Kidney epithelial cell (primary cell): ENCODE results near the gene THSD7A. TPM values are rescaled to one million over a fixed set of nuclear protein-coding genes. Genes with fewer than 3 reads are reported as not detected.

Experiments used
- DNase-seq: peaks from one replicate; pipeline ENCODE4 v3.0.0-alpha.2; 2010; ENCODE audit warnings: low read depth
- H3K27me3 ChIP-seq: 2 replicates; pipeline ENCODE4 v1.6.0; 2011; ENCODE audit warnings: low read length; ENCODE audit not compliant: control insufficient read depth, insufficient read depth
- H3K36me3 ChIP-seq: 2 replicates; pipeline ENCODE4 v1.5.1; 2011; ENCODE audit warnings: low read length; ENCODE audit not compliant: control insufficient read depth, insufficient read depth
- H3K4me3 ChIP-seq: 2 replicates; pipeline ENCODE4 v1.5.1; 2011; ENCODE audit warnings: low read depth, mild to moderate bottlenecking, control low read depth, low read length
- CTCF ChIP-seq: IDR thresholded peaks from 2 replicates; pipeline ENCODE4 v1.5.1; 2011; ENCODE audit warnings: mild to moderate bottlenecking, moderate library complexity, low read length, control low read depth, inconsistent platforms; ENCODE audit not compliant: insufficient read depth, poor library complexity, severe bottlenecking
- total RNA-seq: library from RNA; depleted of rRNA; stranded (reverse); fragments of >200 nt; gene quantifications from 2 replicates; pipeline ENCODE4 v1.2.3, GENCODE V29; 2015

Gene THSD7A
- total RNA-seq, 1 donor from 2014 or later: 27.3 TPM

GRCh38 chr7:11655163-11655562, 176.8 kb downstream of the THSD7A start:
- TF ChIP-seq CTCF: no peak
- DNase-seq: no peak
- no peaks in the 10 kb centered on the region for H3K27me3 ChIP-seq
- H3K36me3 ChIP-seq: no peaks in the 10 kb centered on the region
- no peak overlapping the region for H3K4me3 ChIP-seq

- Histone ChIP-seq H3K4me3 (no peak overlapping the region), H3K36me3 (no peaks in the 10 kb centered on the region)
- TF ChIP-seq CTCF: no peak
Measured at GRCh38 chr7:11650500-11650899, 181.5 kb downstream of the THSD7A start.

GRCh38 chr7:11650030-11650429, 182.0 kb downstream of the THSD7A start:
- no peak for TF ChIP-seq CTCF
- Histone ChIP-seq H3K27me3 (no peaks in the 10 kb centered on the region), H3K36me3 (no peaks in the 10 kb centered on the region), H3K4me3 (no peak overlapping the region)
- no peak for DNase-seq

More at GRCh38 chr7:11650500-11650899, 181.5 kb downstream of the THSD7A start:
- no peaks in the 10 kb centered on the region for H3K27me3 ChIP-seq
- DNase-seq: no peak

- Histone ChIP-seq H3K27me3 (no peaks in the 10 kb centered on the region), H3K36me3 (no peaks in the 10 kb centered on the region), H3K4me3 (no peak overlapping the region)
- no peak for TF ChIP-seq CTCF
- no peak for DNase-seq
Measured at GRCh38 chr7:11648980-11649379, 183.0 kb downstream of the THSD7A start.

GRCh38 chr7:11648101-11648500, 183.9 kb downstream of the THSD7A start:
- H3K4me3 ChIP-seq: no peak overlapping the region
- TF ChIP-seq CTCF: no peak
- no peaks in the 10 kb centered on the region for H3K36me3 ChIP-seq
- no peaks in the 10 kb centered on the region for H3K27me3 ChIP-seq
- DNase-seq: no peak

- no peak for TF ChIP-seq CTCF
- Histone ChIP-seq H3K36me3 (no peaks in the 10 kb centered on the region), H3K27me3 (no peaks in the 10 kb centered on the region), H3K4me3 (no peak overlapping the region)
- DNase-seq: no peak
Measured at GRCh38 chr7:11642841-11643240, 189.2 kb downstream of the THSD7A start.
